ENCODE data around the gene TMEM114. TPM values are rescaled to one million over a fixed set of nuclear protein-coding genes. Genes with fewer than 3 reads are reported as not detected.
A peak's percentile ranks its signal among the peaks of the same experiment; 100 is the strongest.

Gene TMEM114
- total RNA-seq, 1 experiment from 2014 or later: not detected

- peaks cover 22% of the 10 kb centered on the region; the same call in 1 of the 2 replicates for H3K27me3 ChIP-seq (ENCODE audit: insufficient read depth, low read length)
- BruUV-seq (replicated peaks): no TSS peak
- no peaks in the 10 kb centered on the region for H3K79me2 ChIP-seq (ENCODE audit: insufficient read depth, low read length)
- ChIA-PET CTCF (interaction anchor here (0.8 to 2.3 kb wide), 6 partner anchors 10 to 562 kb away, joined by 3 to 10 read pairs (median 4); no protein-coding TSS in a partner anchor), POLR2A (interaction anchor here (0.6 kb wide), 1 partner anchor 12 kb away, joined by 4 read pairs; no protein-coding TSS in a partner anchor), RAD21 (ENCODE audit: low non-redundant PET in 1 of 2, low total read pairs in 2 of 2, uncharacterized antibody in 2 of 2, unreplicated experiment in 2 of 2) (interaction anchor here in 1 of 2 experiments (1.0 kb wide), 1 partner anchor 220 kb away, joined by 4 read pairs; no protein-coding TSS in a partner anchor)
- H3K4me3 ChIP-seq (replicated peaks in 1 of 2; ENCODE audit: low read depth in 1 of 2, low read length in 2 of 2): no peak overlapping the region
- intact Hi-C loops (cut with micrococcal nuclease): loop anchor here (1.0 kb wide), 1 partner anchor 63 kb away; no protein-coding TSS in a partner anchor
- H3K4me2 ChIP-seq (ENCODE audit: low read length): peak overlapping the region; percentile 18
- H3K9me3 ChIP-seq (ENCODE audit: control insufficient read depth in 1 of 2, insufficient read depth in 1 of 2, low read depth in 1 of 2, low read length in 2 of 2): no peaks in the 10 kb centered on the region
- ATAC-seq (0 out of 2 replicates have a peak, but pooled peaks have one; percentile 2), DNase-seq (ENCODE audit: low read depth, low spot score) (no peak)
- no peak for TF ChIP-seq ZNF274 (IDR thresholded peaks at IDR 0.05; ENCODE audit: low read depth, low read length)
- TF ChIP-seq FOSL1 (IDR thresholded peaks at IDR 0.05; ENCODE audit: low read depth): no peak
- no peak for TF ChIP-seq ZBTB33 (IDR thresholded peaks at IDR 0.05; ENCODE audit: extremely low read depth, insufficient replicate concordance, low read length)
- no peak for TF ChIP-seq ATF3 (IDR thresholded peaks at IDR 0.05)
- no peak for TF ChIP-seq SRF (IDR thresholded peaks at IDR 0.05; ENCODE audit: low read depth)
- TF ChIP-seq EZH2 (IDR thresholded peaks at IDR 0.05): no peak
- TF ChIP-seq EZH2phosphoT487 (IDR thresholded peaks at IDR 0.05; ENCODE audit: borderline replicate concordance): no peak
- no peak for TF ChIP-seq SP1 (IDR thresholded peaks at IDR 0.05; ENCODE audit: low read depth)
- TF ChIP-seq YY1 (IDR thresholded peaks at IDR 0.05; ENCODE audit: extremely low read depth, insufficient replicate concordance, low read depth, low read length): no peak
- no peak for TF ChIP-seq CBX3 (IDR thresholded peaks at IDR 0.05; ENCODE audit: low read depth)
- no peak for TF ChIP-seq TCF7L2 (IDR thresholded peaks at IDR 0.05; ENCODE audit: borderline replicate concordance, extremely low read depth, insufficient read depth, insufficient read length)
- no peak for TF ChIP-seq CTCF (IDR thresholded peaks at IDR 0.05 in 2 of 3, conservative IDR thresholded peaks at IDR 0.05 in 1 of 3; ENCODE audit: borderline replicate concordance in 1 of 3, insufficient read depth in 1 of 3, low read depth in 2 of 3, low read length in 2 of 3)
- no peak for TF ChIP-seq CEBPB (IDR thresholded peaks at IDR 0.05; ENCODE audit: low read depth)
- no peaks in the 10 kb centered on the region for H3K36me3 ChIP-seq (ENCODE audit: control insufficient read depth in 1 of 2, insufficient read depth in 2 of 2, low read length in 2 of 2)
- no peaks in the 10 kb centered on the region for H4K20me1 ChIP-seq (ENCODE audit: insufficient read depth)
- H2AFZ ChIP-seq (ENCODE audit: low read depth, low read length, poor library complexity, severe bottlenecking): no peak overlapping the region
- peaks cover 0 to 4% of the 10 kb centered on the region in 2 experiments; a peak in 1 of 4 replicates for H3K4me1 ChIP-seq (ENCODE audit: control insufficient read depth in 1 of 2, insufficient read depth in 2 of 2, low read length in 2 of 2)
- H3K9ac ChIP-seq (ENCODE audit: low read length): no peak overlapping the region
- H3K27ac ChIP-seq (ENCODE audit: low read depth, low read length): no peak overlapping the region
- H3K9me2 ChIP-seq (ENCODE audit: insufficient read depth): no peaks in the 10 kb centered on the region
These were observed 18.0 kb downstream of the TMEM114 start for GRCh38 chr16:8572063-8572918.

All from HCT116 (cell line).